ENCODE data around the gene HBZ.
A peak's percentile ranks its signal among the peaks of the same experiment; 100 is the strongest.
"Not testable (repeated sequence)": the region's sequence is repeated elsewhere in the genome, so short reads cannot be mapped to it uniquely, and the experiment has no call there.

HBZ gene

DNA sequence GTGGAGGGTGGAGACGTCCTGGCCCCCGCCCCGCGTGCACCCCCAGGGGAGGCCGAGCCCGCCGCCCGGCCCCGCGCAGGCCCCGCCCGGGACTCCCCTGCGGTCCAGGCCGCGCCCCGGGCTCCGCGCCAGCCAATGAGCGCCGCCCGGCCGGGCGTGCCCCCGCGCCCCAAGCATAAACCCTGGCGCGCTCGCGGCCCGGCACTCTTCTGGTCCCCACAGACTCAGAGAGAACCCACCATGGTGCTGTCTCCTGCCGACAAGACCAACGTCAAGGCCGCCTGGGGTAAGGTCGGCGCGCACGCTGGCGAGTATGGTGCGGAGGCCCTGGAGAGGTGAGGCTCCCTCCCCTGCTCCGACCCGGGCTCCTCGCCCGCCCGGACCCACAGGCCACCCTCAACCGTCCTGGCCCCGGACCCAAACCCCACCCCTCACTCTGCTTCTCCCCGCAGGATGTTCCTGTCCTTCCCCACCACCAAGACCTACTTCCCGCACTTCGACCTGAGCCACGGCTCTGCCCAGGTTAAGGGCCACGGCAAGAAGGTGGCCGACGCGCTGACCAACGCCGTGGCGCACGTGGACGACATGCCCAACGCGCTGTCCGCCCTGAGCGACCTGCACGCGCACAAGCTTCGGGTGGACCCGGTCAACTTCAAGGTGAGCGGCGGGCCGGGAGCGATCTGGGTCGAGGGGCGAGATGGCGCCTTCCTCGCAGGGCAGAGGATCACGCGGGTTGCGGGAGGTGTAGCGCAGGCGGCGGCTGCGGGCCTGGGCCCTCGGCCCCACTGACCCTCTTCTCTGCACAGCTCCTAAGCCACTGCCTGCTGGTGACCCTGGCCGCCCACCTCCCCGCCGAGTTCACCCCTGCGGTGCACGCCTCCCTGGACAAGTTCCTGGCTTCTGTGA lies 24.3 kb downstream of the HBZ start, which contains the start of gene HBA1:
Gene HBA1 (plus strand): TSS at position 204 of the 906 bp plus-strand sequence. CDS start 37 bp downstream, at position 241.
- DNase-seq; intact Hi-C loops (cut with DNase I): not testable (repeated sequence)

DNA sequence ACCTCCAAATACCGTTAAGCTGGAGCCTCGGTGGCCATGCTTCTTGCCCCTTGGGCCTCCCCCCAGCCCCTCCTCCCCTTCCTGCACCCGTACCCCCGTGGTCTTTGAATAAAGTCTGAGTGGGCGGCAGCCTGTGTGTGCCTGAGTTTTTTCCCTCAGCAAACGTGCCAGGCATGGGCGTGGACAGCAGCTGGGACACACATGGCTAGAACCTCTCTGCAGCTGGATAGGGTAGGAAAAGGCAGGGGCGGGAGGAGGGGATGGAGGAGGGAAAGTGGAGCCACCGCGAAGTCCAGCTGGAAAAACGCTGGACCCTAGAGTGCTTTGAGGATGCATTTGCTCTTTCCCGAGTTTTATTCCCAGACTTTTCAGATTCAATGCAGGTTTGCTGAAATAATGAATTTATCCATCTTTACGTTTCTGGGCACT lies 25.0 kb downstream of the HBZ start:
- intact Hi-C loops (cut with DNase I) = no loop called here
- DNase-seq = no peak

DNA sequence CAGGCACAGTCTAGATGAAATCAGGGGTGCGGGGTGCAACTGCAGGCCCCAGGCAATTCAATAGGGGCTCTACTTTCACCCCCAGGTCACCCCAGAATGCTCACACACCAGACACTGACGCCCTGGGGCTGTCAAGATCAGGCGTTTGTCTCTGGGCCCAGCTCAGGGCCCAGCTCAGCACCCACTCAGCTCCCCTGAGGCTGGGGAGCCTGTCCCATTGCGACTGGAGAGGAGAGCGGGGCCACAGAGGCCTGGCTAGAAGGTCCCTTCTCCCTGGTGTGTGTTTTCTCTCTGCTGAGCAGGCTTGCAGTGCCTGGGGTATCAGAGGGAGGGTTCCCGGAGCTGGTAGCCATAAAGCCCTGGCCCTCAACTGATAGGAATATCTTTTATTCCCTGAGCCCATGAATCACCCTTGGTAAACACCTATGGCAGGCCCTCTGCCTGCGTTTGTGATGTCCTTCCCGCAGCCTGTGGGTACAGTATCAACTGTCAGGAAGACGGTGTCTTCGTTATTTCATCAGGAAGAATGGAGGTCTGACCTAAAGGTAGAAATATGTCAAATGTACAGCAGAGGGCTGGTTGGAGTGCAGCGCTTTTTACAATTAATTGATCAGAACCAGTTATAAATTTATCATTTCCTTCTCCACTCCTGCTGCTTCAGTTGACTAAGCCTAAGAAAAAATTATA lies 25.7 kb downstream of the HBZ start:
- intact Hi-C loops (cut with DNase I) = no loop called here

DNA sequence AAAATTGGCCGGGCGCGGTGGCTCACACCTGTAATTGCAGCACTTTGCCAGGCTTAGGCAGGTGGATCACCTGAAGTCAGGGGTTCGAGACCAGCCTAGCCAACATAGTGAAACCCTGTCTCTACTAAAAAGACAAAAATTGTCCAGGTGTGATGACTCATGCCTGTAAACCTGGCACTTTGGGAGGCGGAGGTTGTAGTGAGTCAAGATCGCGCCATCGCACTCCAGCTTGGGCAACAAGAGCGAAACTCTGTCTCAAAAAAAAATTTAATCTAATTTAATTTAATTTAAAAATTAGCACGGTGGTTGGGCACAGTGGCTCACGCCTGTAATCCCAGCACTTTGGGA lies 26.2 kb downstream of the HBZ start:
- DNase-seq = no peak
- intact Hi-C loops (cut with DNase I) = no loop called here

More for the DNA sequence above, 25.7 kb downstream of the HBZ start:
- no peak for DNase-seq

DNA sequence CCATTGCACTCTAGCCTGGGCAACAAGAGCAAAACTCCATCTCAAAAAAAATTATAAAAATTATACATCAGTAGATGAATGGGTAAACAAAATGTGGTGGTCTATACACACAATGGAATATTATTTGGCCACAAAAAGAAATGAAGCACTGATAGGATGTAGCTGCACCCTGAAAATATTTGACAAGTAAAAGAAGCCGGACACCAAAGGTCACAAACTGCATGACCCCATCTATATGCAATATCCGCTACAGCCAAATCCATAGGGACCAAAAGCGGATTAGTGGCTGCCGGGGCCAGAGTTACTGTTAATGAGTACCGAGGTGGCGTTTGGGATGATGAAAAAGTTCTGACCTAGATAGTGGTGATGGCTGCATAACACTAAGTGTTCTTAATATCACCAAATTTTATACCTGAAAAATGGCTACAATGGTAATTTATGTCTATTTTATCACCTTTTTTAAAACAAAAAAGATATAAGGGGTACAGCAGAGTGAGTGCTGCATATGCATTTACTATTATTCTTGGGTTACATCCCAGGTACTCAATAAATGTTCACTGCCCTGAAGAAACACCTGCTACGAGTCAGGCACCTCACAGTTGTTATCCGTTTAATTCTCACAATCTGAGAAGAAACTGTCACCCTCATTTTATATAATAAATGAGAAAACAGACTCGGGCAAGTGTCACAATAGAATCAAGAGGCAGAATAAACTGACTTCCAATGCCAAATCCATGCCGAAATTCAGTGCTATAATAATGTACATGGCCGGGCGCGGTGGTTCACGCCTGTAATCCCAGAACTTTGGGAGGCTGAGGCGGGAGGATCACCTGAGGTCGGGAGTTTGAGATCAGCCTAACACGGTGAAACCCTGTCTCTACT lies 27.0 kb downstream of the HBZ start:
- DNase-seq = no peak
- intact Hi-C loops (cut with DNase I) = loop anchor here (2.0 kb wide), 1 partner anchor 73 kb away; no protein-coding TSS in a partner anchor

DNA sequence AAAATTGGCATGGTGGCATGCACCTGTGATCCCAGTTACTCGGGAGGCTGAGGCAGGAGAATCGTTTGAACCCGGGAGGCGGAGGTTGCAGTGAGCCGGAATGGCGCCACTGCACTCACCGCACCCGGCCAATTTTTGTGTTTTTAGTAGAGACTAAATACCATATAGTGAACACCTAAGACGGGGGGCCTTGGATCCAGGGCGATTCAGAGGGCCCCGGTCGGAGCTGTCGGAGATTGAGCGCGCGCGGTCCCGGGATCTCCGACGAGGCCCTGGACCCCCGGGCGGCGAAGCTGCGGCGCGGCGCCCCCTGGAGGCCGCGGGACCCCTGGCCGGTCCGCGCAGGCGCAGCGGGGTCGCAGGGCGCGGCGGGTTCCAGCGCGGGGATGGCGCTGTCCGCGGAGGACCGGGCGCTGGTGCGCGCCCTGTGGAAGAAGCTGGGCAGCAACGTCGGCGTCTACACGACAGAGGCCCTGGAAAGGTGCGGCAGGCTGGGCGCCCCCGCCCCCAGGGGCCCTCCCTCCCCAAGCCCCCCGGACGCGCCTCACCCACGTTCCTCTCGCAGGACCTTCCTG lies 27.7 kb downstream of the HBZ start, which contains the start of gene HBQ1:
Gene HBQ1 (plus strand): TSS at position 359 of the 575 bp plus-strand sequence. CDS start 28 bp downstream, at position 387.
- intact Hi-C loops (cut with DNase I) = loop anchor here (2.0 kb wide), 1 partner anchor 73 kb away; no protein-coding TSS in a partner anchor
- DNase-seq = no peak

DNA sequence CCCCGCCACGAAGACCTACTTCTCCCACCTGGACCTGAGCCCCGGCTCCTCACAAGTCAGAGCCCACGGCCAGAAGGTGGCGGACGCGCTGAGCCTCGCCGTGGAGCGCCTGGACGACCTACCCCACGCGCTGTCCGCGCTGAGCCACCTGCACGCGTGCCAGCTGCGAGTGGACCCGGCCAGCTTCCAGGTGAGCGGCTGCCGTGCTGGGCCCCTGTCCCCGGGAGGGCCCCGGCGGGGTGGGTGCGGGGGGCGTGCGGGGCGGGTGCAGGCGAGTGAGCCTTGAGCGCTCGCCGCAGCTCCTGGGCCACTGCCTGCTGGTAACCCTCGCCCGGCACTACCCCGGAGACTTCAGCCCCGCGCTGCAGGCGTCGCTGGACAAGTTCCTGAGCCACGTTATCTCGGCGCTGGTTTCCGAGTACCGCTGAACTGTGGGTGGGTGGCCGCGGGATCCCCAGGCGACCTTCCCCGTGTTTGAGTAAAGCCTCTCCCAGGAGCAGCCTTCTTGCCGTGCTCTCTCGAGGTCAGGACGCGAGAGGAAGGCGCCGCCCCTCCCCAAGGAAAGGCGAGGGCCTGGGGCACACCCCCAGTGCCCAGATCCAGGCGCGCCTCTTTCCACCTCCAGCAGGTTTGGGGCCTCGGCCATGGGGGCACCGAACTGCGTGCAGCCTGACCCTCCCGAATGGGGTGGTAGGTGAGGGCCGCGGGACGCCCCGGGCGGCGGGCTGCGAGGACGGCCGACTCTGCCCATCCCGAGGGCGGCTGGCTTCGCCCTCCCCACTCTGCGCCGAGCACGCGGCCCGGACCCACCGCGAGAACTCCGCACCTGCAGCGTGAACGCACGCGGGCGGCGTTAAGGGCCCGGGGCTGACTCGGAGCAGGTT lies 28.5 kb downstream of the HBZ start:
- intact Hi-C loops (cut with DNase I) = loop anchor here (2.0 kb wide), 1 partner anchor 74 kb away; no protein-coding TSS in a partner anchor
- DNase-seq = peak in 5 of 10 donors; percentile 15 to 85 (median 70)

DNA sequence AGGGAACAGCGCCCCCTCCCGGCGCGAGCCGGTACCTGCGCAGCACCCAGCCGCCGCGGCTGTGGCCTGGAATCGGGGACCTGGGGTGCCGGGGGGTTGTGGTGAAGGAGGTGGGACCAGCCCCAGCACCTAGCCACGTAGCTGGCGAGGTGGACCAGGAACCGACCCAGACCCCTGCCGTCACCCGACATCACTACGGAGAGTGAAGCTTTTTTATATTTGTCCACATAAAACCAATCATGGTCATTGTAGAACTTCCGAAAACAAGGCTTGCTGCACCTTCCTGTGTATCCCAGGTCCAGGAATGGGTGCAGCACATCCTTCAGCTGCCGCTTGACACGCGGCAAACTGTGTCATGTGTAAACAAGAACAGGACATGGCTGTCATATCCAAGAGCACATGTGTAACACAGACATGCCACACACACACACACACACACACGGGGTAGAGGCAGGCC lies 29.1 kb downstream of the HBZ start:
- peak in 8 of 10 donors; percentile 36 to 96 (median 72) for DNase-seq
- intact Hi-C loops (cut with DNase I) = loop anchor here (2.0 kb wide), 1 partner anchor 75 kb away; no protein-coding TSS in a partner anchor

DNA sequence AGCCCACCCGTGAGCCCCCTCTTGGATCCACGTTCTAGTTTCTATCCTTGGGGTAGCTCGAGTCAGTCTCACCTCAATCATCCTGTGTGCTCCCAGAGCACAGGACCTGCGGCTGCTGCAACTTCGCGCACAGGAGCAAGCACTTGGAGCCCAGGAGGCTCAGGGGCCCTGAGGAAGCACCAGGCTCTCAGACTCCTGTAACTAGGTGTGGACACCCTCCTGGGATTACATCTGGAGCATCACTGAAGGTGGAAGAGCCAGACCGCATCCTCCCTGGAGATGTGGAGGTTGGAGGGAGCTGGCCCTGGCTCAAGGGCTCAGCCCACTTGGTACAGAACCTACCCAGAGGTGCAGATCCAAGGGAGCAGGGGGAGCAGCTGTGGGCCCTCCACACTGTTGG lies 30.6 kb downstream of the HBZ start:
- intact Hi-C loops (cut with DNase I) = no loop called here
- no peak for DNase-seq

DNA sequence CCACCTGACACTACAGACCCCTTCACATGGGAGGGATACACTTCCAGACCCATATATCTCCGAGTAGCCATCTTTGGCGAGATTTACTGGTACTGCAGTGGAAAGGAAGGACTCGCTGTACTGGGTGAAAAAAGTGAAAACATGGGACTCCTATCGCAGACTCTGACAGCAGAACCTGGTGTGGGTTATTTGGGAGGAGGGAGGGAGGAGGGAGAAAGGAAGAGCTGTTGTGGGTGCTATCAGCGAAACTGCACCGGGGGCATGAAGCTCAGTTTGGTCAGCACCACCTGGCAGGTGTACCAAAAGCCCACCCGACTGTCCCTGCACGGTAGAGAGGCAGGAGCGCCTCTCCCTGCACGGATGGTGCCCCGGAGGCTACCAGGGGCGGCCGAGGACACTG lies 32.8 kb downstream of the HBZ start:
- no peak for DNase-seq
- intact Hi-C loops (cut with DNase I) = no loop called here

DNA sequence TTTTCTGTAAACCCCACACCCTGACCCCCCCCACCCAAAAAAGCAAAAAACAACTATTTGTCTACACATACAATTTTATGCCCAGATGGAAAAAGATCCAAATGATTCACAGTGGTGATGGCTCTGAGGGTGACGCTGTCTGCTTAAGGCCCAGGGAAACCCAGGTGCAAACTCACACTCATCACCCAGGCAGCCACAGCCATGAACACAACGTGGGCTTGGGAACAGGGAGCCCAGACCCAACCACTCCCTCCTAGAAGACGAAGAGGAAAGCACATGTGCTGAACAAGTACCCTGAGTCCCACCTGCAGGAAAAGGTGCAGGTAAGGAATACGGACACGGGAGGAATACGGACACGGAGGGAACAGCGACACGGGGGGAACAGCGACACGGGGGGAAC lies 33.2 kb downstream of the HBZ start:
- no peak for DNase-seq
- intact Hi-C loops (cut with DNase I) = no loop called here

DNA sequence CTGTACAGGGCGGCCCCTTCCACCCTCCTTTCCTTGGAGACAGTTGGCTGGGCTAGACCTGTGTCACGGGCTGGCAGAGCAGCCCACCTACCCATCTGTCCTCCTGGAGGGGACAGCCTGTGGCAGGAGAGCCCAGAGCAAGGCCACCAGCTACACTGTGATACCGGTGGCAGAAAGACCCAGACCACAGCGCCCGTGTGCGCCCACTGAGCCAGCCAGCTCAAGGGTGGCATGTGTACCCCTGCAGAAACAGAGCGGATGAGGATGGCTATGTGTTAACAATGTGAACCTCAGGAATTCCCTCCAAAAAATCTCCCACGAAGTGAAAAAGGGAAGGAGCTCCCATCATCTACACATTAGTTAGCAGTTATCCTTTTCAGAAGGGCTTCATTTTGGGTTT lies 34.9 kb downstream of the HBZ start:
- intact Hi-C loops (cut with DNase I) = no loop called here
- peak in 1 of 10 donors; percentile 43 for DNase-seq

DNA sequence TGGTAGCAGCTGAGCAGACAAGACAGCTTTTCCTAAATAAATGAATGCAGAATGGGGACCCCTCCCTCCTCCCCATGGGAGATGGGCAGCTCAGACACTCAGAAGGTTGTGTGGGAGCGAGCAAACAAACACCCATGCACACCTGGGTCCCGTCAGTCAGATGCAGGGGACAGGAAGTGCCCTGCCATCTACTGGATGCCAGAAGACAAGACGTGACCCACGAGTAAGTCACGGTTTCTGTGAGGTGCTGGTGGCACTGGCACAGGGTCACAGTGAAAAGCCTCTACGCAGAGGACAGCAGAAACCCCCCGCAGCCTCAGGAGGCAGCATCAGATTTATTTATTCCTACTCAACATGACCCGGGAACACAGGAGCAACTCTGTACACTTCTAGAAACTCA lies 36.2 kb downstream of the HBZ start:
- intact Hi-C loops (cut with DNase I) = no loop called here
- peak in 1 of 10 donors; percentile 4 for DNase-seq

DNA sequence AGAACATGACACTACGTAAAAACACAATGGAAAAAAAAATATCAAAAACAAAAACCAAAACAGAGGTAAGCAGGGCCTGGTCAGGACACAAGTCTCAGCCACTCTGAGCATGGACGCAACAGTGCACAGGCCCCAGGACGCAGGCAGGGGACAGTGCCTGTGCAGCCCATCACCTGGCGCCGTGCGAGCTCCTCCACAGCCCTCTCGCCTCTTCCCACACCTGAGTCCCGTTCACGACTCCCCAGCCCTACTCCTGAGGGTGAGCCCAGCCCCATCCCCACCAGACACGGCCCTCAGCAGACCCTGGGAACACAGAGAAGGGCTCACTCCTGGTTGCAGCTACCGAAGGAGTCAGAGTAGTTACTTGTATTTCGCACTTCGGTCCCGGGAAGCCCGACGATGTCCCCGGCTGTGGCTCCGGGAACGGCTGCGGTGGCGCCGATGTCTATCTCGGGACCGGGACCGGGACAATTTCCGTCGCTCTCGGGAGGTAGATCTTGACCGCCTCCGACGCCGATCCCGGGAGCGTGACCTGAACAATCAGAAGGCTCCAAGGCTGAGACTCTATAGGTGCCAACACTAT lies 37.3 kb downstream of the HBZ start:
- intact Hi-C loops (cut with DNase I) = no loop called here
- peak in 1 of 10 donors; percentile 50 for DNase-seq

DNA sequence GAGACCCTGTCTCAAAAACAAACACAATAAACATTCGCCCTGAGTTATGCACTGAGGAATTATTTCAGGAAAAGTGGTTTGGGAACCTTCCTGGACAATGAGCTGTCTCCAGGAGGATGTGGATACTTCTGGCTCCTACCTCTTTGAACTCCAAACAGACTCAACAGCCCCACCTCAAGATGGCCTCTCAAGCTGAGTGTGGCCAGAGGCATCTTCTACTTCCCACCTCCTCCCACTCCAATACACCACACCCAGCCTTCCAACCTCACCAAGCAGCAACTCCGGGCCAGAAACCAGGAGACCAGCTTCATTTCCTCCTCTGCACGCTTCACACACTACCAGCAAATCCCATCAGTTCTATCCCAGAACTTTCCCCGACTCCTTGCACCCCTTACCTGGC lies 39.4 kb downstream of the HBZ start:
- DNase-seq = peak in 1 of 10 donors; percentile 6
- intact Hi-C loops (cut with DNase I) = no loop called here

DNA sequence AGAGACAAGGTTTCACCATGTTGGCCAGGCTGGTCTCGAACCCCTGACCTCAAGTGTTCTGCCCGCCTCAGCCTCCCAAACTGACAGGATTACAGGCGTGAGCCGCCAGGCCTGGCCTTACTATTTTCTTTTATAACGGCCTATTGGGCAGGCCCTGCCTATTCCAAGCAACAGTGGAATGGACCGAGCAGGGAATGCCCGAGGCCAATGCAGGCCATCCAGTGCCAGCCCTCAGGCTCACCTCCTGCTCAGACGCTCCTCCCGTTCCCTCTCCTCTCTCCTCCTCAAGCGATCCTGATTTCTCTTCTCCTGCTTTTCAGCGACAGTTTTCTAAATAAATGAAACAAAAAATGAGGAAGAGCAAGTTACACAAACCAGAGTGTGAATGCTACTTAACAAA lies 40.2 kb downstream of the HBZ start:
- no peak for DNase-seq
- intact Hi-C loops (cut with DNase I) = no loop called here

DNA sequence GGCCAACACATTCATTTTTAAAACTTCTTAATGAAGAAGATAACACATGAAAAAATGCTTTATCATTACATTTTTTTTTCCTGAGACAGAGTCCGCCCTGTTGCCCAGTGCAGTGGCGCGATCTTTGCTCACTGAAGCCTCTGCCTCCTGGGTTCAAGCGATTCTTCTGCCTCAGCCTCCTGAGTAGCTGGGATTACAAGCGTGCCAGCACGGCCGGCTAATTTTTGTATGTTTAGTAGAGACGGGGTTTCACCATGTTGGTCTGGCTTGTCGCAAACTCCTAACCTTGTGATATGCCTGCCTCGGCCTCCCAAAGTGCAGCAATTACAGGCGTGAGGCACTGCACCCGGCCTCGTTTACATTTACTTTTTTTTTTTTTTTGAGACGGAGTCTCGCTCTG lies 41.0 kb downstream of the HBZ start:
- DNase-seq = no peak
- intact Hi-C loops (cut with DNase I) = no loop called here

DNA sequence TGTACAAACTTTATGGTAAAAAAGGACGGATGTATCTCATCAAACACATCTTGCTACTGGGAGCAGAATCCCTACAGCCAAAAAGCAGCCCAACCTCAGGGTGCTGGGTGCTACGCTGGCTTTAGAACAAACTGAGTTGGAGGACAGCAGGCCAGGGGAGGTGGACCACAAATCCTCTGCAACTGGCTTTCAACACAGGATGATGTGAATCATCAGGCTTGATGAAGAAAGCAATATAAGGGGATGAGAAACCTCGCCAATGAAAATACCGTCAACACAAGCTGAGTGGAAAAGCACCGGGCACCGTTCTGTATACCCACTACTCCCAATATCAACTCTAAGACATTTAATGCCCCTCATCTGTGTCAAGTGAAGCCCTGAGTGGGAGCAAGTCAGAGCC lies 42.1 kb downstream of the HBZ start:
- intact Hi-C loops (cut with DNase I) = no loop called here
- DNase-seq = peak in 1 of 10 donors; percentile 40
